Effector memory CD4-positive, alpha-beta T cell (primary cell): Measurements from ENCODE around the gene NOS3.

ENCODE experiments used
- DNase-seq, 3 donors: peaks; one replicate each; pipeline ENCODE4 v3.0.0-alpha.2; 2020
- H3K27ac ChIP-seq: 2 replicates; pipeline ENCODE4 v1.7.0; 2013; ENCODE audit warnings: mild to moderate bottlenecking, low read length, moderate library complexity; ENCODE audit not compliant: insufficient read depth, poor library complexity, severe bottlenecking
- H3K27me3 ChIP-seq: replicated peaks from 2 replicates; pipeline ENCODE4 v1.7.0; 2013; ENCODE audit warnings: mild to moderate bottlenecking, low read length; ENCODE audit not compliant: insufficient read depth, control insufficient read depth, poor library complexity, severe bottlenecking
- H3K36me3 ChIP-seq: 2 replicates; pipeline ENCODE4 v1.7.0; 2013; ENCODE audit warnings: mild to moderate bottlenecking, low read length, moderate library complexity; ENCODE audit not compliant: control insufficient read depth, insufficient read depth
- H3K4me1 ChIP-seq: 2 replicates; pipeline ENCODE4 v1.7.0; 2013; ENCODE audit warnings: low read length, mild to moderate bottlenecking; ENCODE audit not compliant: control insufficient read depth, insufficient read depth, poor library complexity, severe bottlenecking
- H3K4me3 ChIP-seq: 2 replicates; pipeline ENCODE4 v1.7.0; 2013; ENCODE audit warnings: low read length, low read depth, mild to moderate bottlenecking; ENCODE audit not compliant: insufficient read depth, poor library complexity, severe bottlenecking
- H3K9me3 ChIP-seq: 2 replicates; pipeline ENCODE4 v1.7.0; 2013; ENCODE audit warnings: mild to moderate bottlenecking, low read length, moderate library complexity; ENCODE audit not compliant: control insufficient read depth

The NOS3 gene

DNA sequence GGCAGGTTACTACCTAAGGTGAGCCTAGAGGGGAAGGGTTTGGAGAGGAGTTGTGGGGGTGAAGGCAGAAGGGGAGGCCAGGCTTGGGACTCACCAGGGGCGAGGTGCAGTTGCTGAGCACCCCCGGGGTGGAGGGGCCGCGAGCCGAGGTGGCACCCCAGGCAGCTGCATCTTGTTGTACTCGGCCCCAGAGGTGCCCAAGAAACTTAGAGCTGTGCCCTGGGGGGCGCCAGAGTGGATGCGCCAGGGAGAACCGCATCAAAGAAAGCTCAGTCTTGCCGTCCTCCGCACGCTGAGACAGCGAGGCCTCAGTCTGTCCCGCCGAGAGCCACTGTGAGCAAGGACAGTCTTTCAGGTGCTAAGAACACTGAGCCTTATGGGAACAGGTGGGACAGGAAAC lies 26.1 kb downstream of the NOS3 start:
- H3K27me3 ChIP-seq: peaks cover 2% of the 10 kb centered on the region
- peak overlapping the region; percentile 1 for H3K27ac ChIP-seq
- no peak overlapping the region for H3K4me3 ChIP-seq
- DNase-seq: no peak
- H3K4me1 ChIP-seq: peaks cover 64% of the 10 kb centered on the region
- H3K9me3 ChIP-seq: no peaks in the 10 kb centered on the region
- no peaks in the 10 kb centered on the region for H3K36me3 ChIP-seq

DNA sequence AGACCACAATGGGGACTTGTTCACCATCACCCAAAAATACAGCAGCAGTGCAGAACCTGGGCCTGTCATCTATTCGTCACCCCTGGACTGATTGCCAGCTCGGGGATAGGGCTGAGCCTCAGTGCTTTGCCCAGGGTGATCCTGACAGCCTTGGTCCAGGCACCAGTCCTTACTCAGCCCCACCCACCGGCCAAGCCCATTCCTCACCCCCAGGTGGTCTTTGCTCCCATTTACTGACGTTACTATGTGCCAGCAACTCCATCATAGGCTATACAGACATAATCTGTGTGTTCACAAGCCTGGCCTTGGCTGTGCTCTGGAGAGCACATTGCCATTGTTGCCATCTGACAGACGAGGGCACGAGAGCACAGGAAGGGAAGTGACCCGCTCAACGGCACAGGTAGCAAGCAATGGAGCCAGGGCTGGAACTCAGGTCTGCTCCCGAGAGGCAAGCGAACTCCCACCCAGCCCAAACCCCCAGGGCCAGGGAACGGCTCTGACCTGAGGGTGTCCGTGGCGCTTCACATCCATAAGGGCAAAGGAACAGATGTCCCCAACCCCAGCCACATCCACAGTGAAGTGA lies 26.6 kb downstream of the NOS3 start:
- DNase-seq: no peak
- H3K36me3 ChIP-seq: no peaks in the 10 kb centered on the region
- peaks cover 2% of the 10 kb centered on the region for H3K27me3 ChIP-seq
- peak overlapping the region; percentile 20 for H3K4me3 ChIP-seq
- no peaks in the 10 kb centered on the region for H3K9me3 ChIP-seq
- peaks cover 58% of the 10 kb centered on the region for H3K4me1 ChIP-seq
- H3K27ac ChIP-seq: peak overlapping the region; percentile 10

DNA sequence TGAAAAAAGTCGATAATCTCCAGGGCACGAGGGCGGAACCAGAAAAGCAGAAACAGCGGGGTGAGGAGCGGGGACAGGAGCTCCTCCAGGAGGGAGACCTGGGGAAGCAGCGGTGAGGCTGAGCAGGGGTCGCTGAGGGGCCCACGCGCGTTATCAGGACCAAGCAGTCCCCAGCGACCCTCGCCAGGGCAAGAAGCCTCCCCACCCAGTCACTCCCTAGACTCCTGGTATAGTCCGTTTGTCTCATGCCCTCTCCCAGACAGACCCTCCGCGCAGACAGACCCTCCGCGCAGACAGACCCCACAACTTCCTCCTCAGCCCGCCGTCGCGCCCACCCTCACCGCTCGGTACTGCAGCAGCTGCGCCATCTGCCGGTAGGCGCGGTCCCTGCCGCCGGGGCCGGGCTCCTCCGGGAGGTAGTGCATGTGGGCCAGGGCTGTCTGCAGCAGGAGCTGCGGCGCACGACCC lies 27.2 kb downstream of the NOS3 start:
- Histone ChIP-seq H3K9me3 (no peaks in the 10 kb centered on the region), H3K36me3 (no peaks in the 10 kb centered on the region), H3K4me1 (peaks cover 53% of the 10 kb centered on the region), H3K27ac (peak overlapping the region; percentile 10), H3K4me3 (peak overlapping the region; percentile 20), H3K27me3 (peaks cover 2% of the 10 kb centered on the region)
- DNase-seq: peak; percentile 55 to 65 (median 59)

DNA sequence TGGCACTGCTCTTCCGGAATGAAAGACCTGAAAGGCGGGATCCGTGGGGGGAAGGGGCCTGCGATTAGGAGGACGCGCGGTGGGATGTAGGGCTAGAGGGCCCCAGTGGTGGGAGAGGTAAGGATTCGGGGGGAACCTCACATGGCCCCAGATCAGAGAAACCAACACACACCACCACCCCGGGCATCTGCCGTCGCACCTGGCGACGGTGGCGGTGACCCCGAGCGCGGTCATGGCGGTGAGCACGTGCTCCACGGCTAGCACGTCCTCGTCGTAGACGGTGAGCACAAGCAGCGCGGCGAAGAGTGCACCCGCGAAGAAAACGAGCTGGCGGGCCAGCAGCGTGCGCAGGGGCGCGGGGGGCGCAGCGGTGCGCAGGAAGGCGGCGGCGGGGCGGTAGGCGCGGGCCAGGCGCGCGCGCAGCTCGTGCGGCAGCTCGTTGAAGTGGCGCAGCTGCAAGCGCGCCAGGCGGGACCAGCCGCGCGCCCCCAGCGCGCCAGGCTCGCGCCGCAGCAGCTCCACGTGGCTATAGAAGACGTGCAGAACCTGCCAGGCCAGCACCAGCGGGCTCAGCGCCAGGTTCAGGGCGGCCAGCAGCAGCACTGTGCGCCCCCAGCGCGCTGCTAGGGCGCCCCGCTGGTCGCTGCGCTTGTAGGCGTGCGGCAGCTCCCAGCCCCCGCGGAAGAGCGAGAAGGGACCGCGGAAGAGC lies 27.8 kb downstream of the NOS3 start:
- peak in 1 of 3 donors; percentile 24 for DNase-seq
- Histone ChIP-seq H3K9me3 (no peaks in the 10 kb centered on the region), H3K27ac (peak overlapping the region; percentile 10), H3K4me3 (peak overlapping the region; percentile 44), H3K4me1 (peaks cover 48% of the 10 kb centered on the region), H3K27me3 (peaks cover 2% of the 10 kb centered on the region), H3K36me3 (no peaks in the 10 kb centered on the region)

DNA sequence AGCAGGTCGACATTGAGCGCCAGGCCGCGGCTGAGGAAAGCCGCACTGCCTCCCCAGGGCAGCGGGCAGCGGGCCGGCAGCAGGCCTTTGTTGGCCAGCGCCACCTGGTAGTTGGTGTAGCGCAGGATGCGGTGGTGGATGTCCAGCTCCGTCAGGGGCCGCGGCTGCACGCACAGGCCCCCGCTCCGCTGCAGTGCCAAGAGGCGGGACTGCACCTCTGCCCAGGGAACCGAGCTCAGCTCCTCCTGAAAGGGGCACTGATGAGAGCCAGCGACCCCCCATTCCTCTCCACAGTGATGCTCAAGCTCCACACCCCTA lies 28.3 kb downstream of the NOS3 start:
- peaks cover 2% of the 10 kb centered on the region for H3K27me3 ChIP-seq
- H3K4me3 ChIP-seq: peak overlapping the region; percentile 44
- DNase-seq: no peak
- no peaks in the 10 kb centered on the region for H3K9me3 ChIP-seq
- H3K27ac ChIP-seq: no peak overlapping the region
- H3K36me3 ChIP-seq: no peaks in the 10 kb centered on the region
- peaks cover 43% of the 10 kb centered on the region for H3K4me1 ChIP-seq

DNA sequence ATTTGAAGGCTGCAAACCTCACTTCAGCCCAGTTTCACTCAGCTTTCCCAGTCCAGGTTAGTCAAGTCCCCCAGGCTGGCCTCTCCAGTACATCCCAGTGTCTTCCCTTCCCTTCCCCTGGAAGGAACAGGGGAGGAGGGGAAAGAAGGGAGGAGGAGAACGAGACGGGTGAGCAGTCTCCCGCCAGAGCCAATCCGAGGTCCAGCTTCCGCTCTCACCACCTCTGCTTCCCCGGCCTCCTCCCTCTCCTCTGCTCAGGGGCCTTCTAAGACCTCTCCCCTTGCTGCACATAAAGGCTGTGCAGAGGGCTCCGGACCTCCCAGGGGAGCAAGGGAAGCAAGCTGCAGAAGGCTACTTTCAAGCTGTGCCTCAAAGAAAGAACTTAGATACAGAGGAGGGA lies 29.4 kb downstream of the NOS3 start:
- Histone ChIP-seq H3K4me1 (peaks cover 31% of the 10 kb centered on the region), H3K9me3 (no peaks in the 10 kb centered on the region), H3K27ac (no peak overlapping the region), H3K36me3 (no peaks in the 10 kb centered on the region), H3K4me3 (no peak overlapping the region), H3K27me3 (peaks cover 2% of the 10 kb centered on the region)
- DNase-seq: no peak

DNA sequence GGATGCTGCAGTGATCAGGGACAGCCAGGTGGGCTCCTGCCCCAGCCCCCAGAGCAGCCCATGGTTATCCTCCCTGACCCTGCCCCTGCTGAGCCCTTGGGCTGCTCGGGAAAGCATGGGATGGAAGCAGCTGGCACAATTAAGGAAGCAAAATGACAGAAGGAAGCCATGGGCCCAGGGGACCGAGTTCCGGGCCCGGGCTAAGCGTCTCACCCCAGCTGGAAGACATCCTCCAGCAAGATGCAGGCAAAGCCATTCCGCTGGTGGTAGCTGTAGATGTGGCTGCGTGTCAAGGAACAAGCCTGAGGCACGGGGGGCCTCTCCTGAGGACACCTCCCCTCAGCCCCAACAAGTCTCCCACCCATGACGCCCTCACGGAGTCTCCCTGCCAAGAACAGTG lies 32.4 kb downstream of the NOS3 start:
- no peaks in the 10 kb centered on the region for H3K36me3 ChIP-seq
- no peaks in the 10 kb centered on the region for H3K9me3 ChIP-seq
- DNase-seq: no peak
- H3K4me1 ChIP-seq: peaks cover 10% of the 10 kb centered on the region
- H3K4me3 ChIP-seq: no peak overlapping the region
- peaks cover 2% of the 10 kb centered on the region for H3K27me3 ChIP-seq
- H3K27ac ChIP-seq: no peak overlapping the region

DNA sequence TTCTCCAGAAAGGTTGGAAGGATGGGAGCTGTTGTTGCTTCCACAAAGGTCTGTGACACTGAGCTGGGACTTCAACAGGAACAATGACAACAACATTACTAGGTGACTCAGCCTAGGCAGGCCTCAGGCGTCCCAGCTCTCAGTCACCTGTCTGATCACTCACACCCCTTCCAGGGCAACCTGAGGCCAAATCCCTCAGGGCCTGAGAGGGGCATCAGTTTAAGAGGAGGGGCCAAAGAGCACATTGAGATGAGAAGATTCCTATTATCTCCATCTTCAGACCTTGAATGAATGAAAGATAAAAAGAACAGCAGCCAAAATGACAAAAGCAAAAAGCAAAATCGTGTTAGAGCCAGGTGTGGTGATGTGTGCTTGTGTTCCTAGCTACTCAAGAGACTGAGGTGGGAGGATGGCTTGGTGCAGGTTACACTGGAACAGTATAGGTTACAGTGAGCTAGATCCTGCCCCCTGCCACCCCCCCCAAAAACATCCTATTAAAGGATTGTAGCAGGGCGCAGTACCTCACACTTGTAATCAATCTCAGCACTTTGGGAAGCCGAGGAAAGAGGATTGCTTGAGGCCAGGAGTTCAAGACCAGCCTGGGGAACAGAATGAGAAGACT lies 33.7 kb downstream of the NOS3 start, which contains the start of gene ATG9B:
TSS of gene ATG9B (minus strand) at position 60 of the 622 bp plus-strand sequence. CDS start 71 bp downstream, outside the sequence.
- Histone ChIP-seq H3K27ac (no peak within 1 kb of the TSS), H3K36me3 (no peaks in the 10 kb centered on the region), H3K4me3 (no peak within 1 kb of the TSS), H3K4me1 (no peaks in the 10 kb centered on the region), H3K27me3 (peaks cover 2% of the 10 kb centered on the region), H3K9me3 (no peaks in the 10 kb centered on the region)
- DNase-seq: no peak

DNA sequence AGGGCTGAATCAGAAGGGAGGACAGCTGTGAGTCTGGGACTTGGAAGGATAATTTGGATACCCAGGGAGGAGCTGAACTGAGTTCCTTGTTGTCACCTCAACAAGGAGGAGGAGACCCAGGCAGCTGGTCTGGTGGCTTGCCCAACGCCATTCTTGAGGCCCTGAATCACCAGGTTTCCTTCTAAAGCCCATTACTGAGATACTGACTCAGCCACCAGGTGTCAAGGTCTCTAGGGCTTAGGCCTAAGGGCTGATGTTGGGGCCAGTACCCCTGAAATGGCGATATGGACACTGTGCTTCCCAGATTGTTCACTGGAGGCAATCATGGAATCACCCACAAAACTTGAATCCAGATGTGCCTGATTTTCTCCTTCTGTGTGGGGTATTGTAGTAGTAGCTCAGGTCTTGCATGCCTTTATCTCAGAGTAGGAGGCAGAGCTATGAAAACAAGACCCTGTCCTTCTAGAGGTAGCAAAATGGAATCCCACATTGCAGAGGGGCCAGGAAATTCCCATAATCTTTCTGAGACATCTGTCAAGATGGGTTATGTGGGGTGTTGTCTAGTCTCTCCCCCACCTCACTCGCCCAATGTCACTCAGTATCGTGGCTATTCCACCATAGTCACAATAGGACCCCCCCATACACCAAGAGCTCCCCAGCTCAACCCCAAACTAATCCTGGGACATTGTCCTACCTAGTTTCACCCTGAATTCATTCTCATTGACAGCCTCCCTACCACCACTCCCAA lies 35.3 kb downstream of the NOS3 start:
- Histone ChIP-seq H3K36me3 (no peaks in the 10 kb centered on the region), H3K9me3 (no peaks in the 10 kb centered on the region), H3K27ac (no peak overlapping the region), H3K4me3 (no peak overlapping the region), H3K27me3 (no peaks in the 10 kb centered on the region), H3K4me1 (no peaks in the 10 kb centered on the region)
- no peak for DNase-seq
